NOMO-1 treated with DMSO at 0.1 percent for 48 hours (cell line): ENCODE measurements around the gene EPB41.
A peak's percentile ranks its signal among the peaks of the same experiment; 100 is the strongest.

Source experiments
- DNase-seq: peaks from one replicate; lab custom pipeline; 2025; ENCODE audit not compliant: unreplicated experiment; lab: John Stamatoyannopoulos, UW

EPB41 gene

GRCh38 chr1:28890836-28891235 lies 23.5 kb upstream of the EPB41 start:
- no peak for DNase-seq

- DNase-seq: no peak
Observed at GRCh38 chr1:28891256-28891655, 23.1 kb upstream of the EPB41 start.

GRCh38 chr1:28893403-28894102 lies 20.8 kb upstream of the EPB41 start:
- no peak for DNase-seq

GRCh38 chr1:28894785-28895184 lies 19.6 kb upstream of the EPB41 start:
- no peak for DNase-seq

GRCh38 chr1:28895896-28896608 lies 18.3 kb upstream of the EPB41 start:
- no peak for DNase-seq

- no peak for DNase-seq
Observed at GRCh38 chr1:28896609-28896986, 17.8 kb upstream of the EPB41 start.

GRCh38 chr1:28897789-28898188 lies 16.6 kb upstream of the EPB41 start:
- no peak for DNase-seq

GRCh38 chr1:28898405-28898881 lies 15.9 kb upstream of the EPB41 start:
- peak; percentile 16 for DNase-seq

- DNase-seq: no peak
Observed at GRCh38 chr1:28899267-28899666, 15.1 kb upstream of the EPB41 start.

- no peak for DNase-seq
Observed at GRCh38 chr1:28900562-28900961, 13.8 kb upstream of the EPB41 start.

GRCh38 chr1:28902738-28903137 lies 11.6 kb upstream of the EPB41 start:
- DNase-seq: no peak

GRCh38 chr1:28905921-28906666 lies 8.3 kb upstream of the EPB41 start:
- no peak for DNase-seq

GRCh38 chr1:28909198-28909597 lies 5.2 kb upstream of the EPB41 start:
- DNase-seq: no peak

GRCh38 chr1:28910379-28911115 lies 3.8 kb upstream of the EPB41 start:
- no peak for DNase-seq

- no peak for DNase-seq
Observed at GRCh38 chr1:28913786-28914227, 562 bp upstream of the EPB41 start.

GRCh38 chr1:28915031-28915895 lies 894 bp downstream of the EPB41 start:
- peak; percentile 29 for DNase-seq

- DNase-seq: no peak
Observed at GRCh38 chr1:28917757-28918118, 3.4 kb downstream of the EPB41 start.

GRCh38 chr1:28921286-28921869 lies 7.0 kb downstream of the EPB41 start:
- no peak for DNase-seq

GRCh38 chr1:28925350-28925891 lies 11.1 kb downstream of the EPB41 start:
- DNase-seq: no peak
